BLaER1 (cell line): ENCODE measurements around the gene CLEC4A.
A peak's percentile ranks its signal among the peaks of the same experiment; 100 is the strongest.
"Not testable (repeated sequence)": the region's sequence is repeated elsewhere in the genome, so short reads cannot be mapped to it uniquely, and the experiment has no call there.

Experiments used
- H3K27ac ChIP-seq: shearing (Covaris generic); formaldehyde crosslinking; 2 replicates; pipeline ENCODE4 v1.8.1; 2022
- H3K27me3 ChIP-seq: shearing (Covaris generic); formaldehyde crosslinking; 2 replicates; pipeline ENCODE4 v1.8.1; 2022
- H3K36me3 ChIP-seq: shearing (Covaris generic); formaldehyde crosslinking; 2 replicates; pipeline ENCODE4 v1.8.1; 2022
- H3K4me1 ChIP-seq: shearing (Covaris generic); formaldehyde crosslinking; 2 replicates; pipeline ENCODE4 v1.8.1; 2022
- H3K4me2 ChIP-seq: shearing (Covaris generic); formaldehyde crosslinking; 2 replicates; pipeline ENCODE4 v1.8.1; 2022
- H3K4me3 ChIP-seq: shearing (Covaris generic); formaldehyde crosslinking; 2 replicates; pipeline ENCODE4 v1.8.1; 2022
- H3K9ac ChIP-seq: shearing (Covaris generic); formaldehyde crosslinking; 2 replicates; pipeline ENCODE4 v1.8.1; 2022
- H3K9me3 ChIP-seq: shearing (Covaris generic); formaldehyde crosslinking; 2 replicates; pipeline ENCODE4 v1.8.1; 2022
- H4K20me1 ChIP-seq: shearing (Covaris generic); formaldehyde crosslinking; 2 replicates; pipeline ENCODE4 v1.8.1; 2022
- Cebpa-rat ChIP-seq: shearing (Covaris generic); IDR thresholded peaks from 2 replicates; pipeline ENCODE4 v1.8.1; 2022

Gene CLEC4A

DNA sequence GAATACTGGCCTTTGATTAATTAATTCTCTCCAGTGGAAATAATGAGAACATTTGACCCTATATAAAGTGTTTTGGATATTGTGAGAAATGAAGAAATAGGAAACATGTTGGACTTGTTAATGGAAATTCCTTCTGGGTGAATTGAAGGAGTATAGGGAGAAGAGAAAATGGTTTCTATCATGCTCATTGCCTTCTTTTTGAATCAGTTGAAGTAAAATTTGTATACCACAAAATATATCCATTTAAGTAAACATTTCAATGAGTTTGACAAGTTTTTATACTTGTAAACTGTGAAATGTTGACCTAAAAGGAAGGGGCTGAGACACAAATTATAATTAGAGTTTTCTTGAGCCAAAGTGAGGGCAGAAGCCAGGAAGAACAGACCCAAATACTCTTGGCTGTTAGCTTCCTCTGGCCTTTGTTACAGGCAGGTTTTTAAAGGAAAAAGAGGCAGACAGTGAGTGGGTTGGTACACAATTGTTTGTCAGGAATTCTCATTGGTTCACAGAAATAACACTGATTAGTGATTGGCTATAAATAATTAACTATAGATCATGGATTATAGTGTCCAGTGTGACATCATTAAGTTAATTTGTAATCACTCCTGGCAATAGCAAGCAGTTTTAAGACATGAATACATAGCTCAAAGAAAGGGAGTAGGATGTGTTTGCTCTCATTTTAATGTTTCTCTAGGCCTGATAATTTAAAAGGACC lies 34.2 kb downstream of the CLEC4A start:
- H3K4me1 ChIP-seq, result peaks cover 26% of the 10 kb centered on the region
- H3K27ac ChIP-seq, result no peak overlapping the region
- H3K9ac ChIP-seq, result no peak overlapping the region
- no peak overlapping the region for H3K4me2 ChIP-seq
- H4K20me1 ChIP-seq, result no peaks in the 10 kb centered on the region
- H3K27me3 ChIP-seq, result no peaks in the 10 kb centered on the region
- no peaks in the 10 kb centered on the region for H3K9me3 ChIP-seq
- no peak overlapping the region for H3K4me3 ChIP-seq
- no peaks in the 10 kb centered on the region for H3K36me3 ChIP-seq
- TF ChIP-seq Cebpa-rat, result no peak

DNA sequence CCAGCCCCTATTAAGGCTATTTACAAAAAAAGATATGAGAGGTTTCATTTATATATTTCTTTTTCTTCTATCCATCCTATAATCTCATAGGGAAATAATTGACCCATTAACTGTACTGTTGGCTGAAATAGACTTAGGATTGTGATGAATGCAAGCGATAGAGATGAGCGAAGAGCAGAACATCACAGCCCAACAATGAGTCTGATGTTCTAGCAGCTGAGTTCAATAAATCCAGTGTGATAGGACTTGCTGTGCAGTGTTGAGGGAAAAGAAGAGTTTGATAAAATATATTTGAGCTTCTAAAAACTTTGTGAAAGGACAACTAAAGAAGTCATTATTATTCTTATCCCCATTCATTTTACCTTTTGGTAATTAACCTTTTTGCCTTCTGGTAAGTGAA lies 49.5 kb downstream of the CLEC4A start:
- not testable (repeated sequence) for H3K27ac ChIP-seq, H3K27me3 ChIP-seq, H3K9ac ChIP-seq, H3K36me3 ChIP-seq, H3K9me3 ChIP-seq, H3K4me3 ChIP-seq, H4K20me1 ChIP-seq
- H3K4me1 ChIP-seq, result peaks cover 17% of the 10 kb centered on the region
- peak overlapping the region; percentile 71 for H3K4me2 ChIP-seq

DNA sequence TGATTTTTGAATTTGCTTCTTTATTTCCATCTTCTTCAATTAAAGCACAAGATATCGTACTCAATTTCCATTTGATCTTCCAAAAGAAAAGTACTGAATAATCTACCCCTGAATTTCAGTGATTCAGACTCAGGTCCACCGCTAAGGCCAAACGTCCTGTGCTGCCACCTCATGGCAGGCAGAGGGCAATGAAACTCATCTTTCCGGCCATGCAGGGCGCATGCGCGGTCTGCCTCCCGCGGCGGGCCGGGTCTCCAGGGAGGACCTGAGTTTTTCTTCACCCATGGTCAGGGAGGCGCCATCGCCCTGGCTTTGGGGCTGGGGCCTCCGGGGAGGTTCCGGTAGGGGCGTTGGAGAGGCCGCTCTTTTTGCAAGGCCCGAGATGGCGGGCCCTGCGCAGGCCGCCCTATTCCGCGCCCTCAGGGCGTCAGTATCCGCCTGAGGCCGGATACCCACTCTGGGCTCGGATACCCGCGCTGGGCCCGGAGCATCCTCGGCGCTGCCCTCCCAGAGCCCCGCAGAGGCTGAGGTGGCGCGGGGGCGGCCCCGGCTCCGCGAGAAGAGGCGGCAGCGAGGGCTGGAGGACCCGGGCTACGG lies 56.7 kb downstream of the CLEC4A start:
- H3K27me3 ChIP-seq, H3K9me3 ChIP-seq, H4K20me1 ChIP-seq, H3K36me3 ChIP-seq, H3K4me1 ChIP-seq: not testable (repeated sequence)
- Histone ChIP-seq H3K9ac (peak overlapping the region; percentile 81), H3K27ac (peak overlapping the region; percentile 78), H3K4me2 (peak overlapping the region; percentile 80), H3K4me3 (peak overlapping the region; percentile 72)

DNA sequence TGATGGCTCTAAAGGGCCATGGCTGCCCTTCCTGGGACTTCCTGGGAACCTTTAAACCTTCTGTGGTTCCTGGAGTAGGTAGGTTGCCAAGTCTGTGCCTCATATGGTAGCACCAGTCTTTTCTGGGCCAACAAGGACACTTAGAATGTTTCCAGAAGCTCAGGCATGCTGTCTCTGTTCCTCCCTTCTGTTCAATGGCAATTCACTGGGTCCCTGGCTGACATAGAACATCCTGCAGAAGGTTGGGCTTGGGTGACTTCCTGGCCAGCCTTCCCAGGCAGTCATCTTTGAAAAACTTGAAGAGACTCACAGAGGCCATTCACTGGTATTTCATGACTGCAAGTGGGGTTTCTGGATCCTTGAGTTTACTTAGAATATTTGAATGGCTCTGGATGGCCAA lies 57.9 kb downstream of the CLEC4A start:
- peak overlapping the region; percentile 80 for H3K4me2 ChIP-seq
- not testable (repeated sequence) for H3K36me3 ChIP-seq, H3K4me3 ChIP-seq

DNA sequence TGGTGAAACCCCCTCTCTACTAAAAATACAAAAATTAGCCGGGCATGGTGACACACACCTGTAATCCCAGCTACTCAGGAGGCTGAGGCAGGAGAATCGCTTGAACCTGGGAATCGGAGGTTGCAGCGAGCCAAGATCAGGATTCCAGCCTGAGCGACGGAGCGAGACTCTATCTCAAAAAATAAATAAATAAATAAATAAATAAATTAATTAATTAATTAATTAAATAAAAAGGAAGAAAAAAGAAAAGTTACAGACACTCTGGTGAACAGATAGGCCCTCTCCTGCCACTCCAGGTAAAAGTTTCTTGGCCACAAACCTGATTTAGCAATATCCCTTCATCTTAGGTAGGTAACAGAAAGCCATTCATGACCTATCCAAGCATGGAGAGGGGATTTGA lies 59.5 kb downstream of the CLEC4A start:
- not testable (repeated sequence) for H3K27me3 ChIP-seq, H3K27ac ChIP-seq, H3K4me2 ChIP-seq, H3K36me3 ChIP-seq, H3K9me3 ChIP-seq, H4K20me1 ChIP-seq, H3K9ac ChIP-seq, H3K4me1 ChIP-seq, H3K4me3 ChIP-seq

More for the DNA sequence above, 57.9 kb downstream of the CLEC4A start:
- H3K9ac ChIP-seq, H3K9me3 ChIP-seq, H4K20me1 ChIP-seq, H3K27me3 ChIP-seq, H3K4me1 ChIP-seq, H3K27ac ChIP-seq: not testable (repeated sequence)

DNA sequence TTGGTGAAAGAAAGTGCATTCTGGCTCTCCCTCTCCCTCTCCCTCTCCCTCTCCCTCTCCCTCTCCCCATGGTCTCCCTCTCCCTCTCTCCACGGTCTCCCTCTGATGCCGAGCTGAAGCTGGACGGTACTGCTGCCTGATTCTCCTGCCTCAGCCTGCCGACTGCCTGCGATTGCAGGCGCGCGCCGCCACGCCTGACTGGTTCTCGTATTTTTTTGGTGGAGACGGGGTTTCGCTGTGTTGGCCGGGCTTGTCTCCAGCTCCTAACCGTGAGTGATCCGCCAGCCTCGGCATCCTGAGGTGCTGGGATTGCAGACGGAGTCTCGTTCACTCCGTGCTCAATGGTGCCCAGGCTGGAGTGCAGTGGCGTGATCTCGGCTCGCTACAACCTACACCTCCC lies 59.9 kb downstream of the CLEC4A start:
- not testable (repeated sequence) for H3K4me2 ChIP-seq, H4K20me1 ChIP-seq, H3K36me3 ChIP-seq, H3K27me3 ChIP-seq, H3K9me3 ChIP-seq, H3K4me3 ChIP-seq, H3K27ac ChIP-seq, H3K4me1 ChIP-seq, H3K9ac ChIP-seq

DNA sequence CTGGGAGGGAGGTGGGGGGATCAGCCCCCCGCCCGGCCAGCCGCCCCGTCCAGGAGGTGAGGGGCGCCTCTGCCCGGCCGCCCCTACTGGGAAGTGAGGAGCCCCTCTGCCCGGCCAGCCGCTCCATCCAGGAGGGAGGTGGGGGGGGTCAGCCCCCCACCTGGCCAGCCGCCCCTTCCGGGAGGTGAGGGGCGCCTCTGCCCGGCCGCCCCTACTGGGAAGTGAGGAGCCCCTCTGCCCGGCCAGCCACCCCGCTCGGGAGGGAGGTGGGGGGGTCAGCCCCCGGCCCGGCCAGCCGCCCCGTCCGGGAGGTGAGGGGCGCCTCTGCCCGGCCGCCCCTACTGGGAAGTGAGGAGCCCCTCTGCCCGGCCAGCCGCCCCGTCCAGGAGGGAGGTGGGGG lies 60.8 kb downstream of the CLEC4A start:
- H3K27ac ChIP-seq, H4K20me1 ChIP-seq, H3K4me1 ChIP-seq, H3K9ac ChIP-seq, H3K4me2 ChIP-seq, H3K27me3 ChIP-seq, H3K4me3 ChIP-seq, H3K9me3 ChIP-seq, H3K36me3 ChIP-seq: not testable (repeated sequence)

DNA sequence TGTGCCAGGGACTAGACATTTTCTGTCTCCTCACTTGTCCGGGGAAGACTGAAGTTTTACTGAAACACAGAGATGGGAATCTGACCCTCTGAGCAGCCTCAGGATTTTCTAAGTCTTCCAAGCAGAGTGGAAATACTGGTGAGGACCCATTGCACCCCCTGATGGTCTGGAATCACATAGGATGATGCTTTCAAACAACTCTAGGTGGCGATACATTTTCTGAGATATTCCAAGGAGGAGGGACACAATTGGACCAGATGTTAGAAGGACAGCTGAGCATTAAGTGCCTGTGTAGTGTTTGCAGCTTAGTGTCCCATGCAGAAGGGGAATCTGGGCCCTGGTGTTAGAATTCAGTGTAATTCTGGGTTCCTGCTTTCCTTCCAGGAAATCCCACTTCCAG lies 64.7 kb downstream of the CLEC4A start:
- not testable (repeated sequence) for H3K4me2 ChIP-seq, H4K20me1 ChIP-seq, H3K4me1 ChIP-seq, H3K36me3 ChIP-seq, H3K9me3 ChIP-seq, H3K27me3 ChIP-seq, H3K27ac ChIP-seq, H3K9ac ChIP-seq, H3K4me3 ChIP-seq
